GM12873 (cell line): ENCODE data around the gene AKAP6.

ENCODE experiments used
- CTCF ChIP-seq: IDR thresholded peaks from 2 replicates; pipeline ENCODE4 v1.5.1; 2012; ENCODE audit warnings: low read depth, mild to moderate bottlenecking, moderate library complexity, low read length, control low read depth; ENCODE audit not compliant: insufficient read depth; ENCODE audit errors: missing control alignments

The AKAP6 gene

GRCh38 chr14:32662211-32662610, 333.1 kb downstream of the AKAP6 start:
- no peak for TF ChIP-seq CTCF

- TF ChIP-seq CTCF, result no peak
Measured at GRCh38 chr14:32666308-32666707, 337.2 kb downstream of the AKAP6 start.

GRCh38 chr14:32667287-32667686, 338.2 kb downstream of the AKAP6 start:
- no peak for TF ChIP-seq CTCF

- TF ChIP-seq CTCF, result no peak
Measured at GRCh38 chr14:32667791-32668190, 338.7 kb downstream of the AKAP6 start.

GRCh38 chr14:32669391-32669790, 340.3 kb downstream of the AKAP6 start:
- TF ChIP-seq CTCF, result no peak

- no peak for TF ChIP-seq CTCF
Measured at GRCh38 chr14:32675433-32675832, 346.3 kb downstream of the AKAP6 start.

- TF ChIP-seq CTCF, result no peak
Measured at GRCh38 chr14:32677129-32677780, 348.2 kb downstream of the AKAP6 start.
